NCI-H2196 treated with DMSO at 0.1 percent for 48 hours (cell line): ENCODE data around the gene COL15A1.
A peak's percentile ranks its signal among the peaks of the same experiment; 100 is the strongest.

Experiments
- DNase-seq: peaks from one replicate; lab custom pipeline; 2025; ENCODE audit not compliant: unreplicated experiment; lab: John Stamatoyannopoulos, UW

COL15A1 gene

DNA sequence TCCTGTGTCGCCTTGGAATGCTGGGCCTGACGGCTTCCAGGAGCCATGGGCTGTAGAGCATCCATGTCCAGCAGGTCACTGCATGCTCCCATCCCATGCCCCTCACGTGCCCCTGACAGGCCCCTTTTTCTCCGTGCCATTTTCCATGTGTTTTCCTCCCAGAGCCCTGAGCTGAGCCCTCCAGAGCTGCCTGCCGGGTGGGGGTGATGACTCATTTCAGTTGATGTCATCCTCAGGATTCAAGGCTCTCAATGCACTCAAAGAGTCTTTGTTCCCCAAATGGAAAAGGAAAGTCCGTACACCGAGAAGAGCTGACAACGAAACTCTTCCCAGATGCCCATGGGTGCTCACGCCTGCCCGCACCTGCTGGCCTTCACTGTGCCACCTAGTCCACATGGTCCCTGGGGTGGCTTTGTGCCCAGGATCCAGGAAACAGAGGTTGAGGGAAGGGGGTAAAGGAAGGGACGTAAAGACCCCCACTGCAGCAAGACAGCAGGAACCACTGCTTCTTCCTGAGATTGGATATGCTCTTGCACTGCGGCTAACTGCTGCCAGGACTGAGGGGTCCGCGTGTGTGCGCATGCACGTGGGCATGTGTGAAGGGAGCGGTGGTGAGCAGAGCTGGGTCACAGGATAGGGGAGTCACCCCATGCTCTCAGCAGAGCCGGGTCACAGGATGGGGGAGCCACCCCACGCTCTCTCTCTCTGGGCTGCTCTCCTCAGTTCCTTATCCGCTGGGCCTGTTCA lies 27.6 kb downstream of the COL15A1 start:
- DNase-seq: no peak

DNA sequence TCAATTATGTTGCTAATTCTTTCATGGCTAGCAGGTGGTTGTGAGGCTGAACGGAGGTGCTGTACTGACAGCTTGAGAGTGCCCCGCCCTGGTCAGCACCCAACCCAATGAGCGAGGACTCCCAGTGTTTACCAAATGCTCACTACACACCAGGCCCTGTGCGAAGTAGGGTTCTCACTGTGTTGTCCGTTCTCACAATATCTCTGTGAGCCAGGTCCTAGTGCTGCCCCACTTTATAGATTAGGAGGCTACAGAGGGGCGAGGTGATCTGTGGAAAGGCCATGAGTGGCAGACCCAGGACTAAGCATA lies 28.2 kb downstream of the COL15A1 start:
- no peak for DNase-seq

DNA sequence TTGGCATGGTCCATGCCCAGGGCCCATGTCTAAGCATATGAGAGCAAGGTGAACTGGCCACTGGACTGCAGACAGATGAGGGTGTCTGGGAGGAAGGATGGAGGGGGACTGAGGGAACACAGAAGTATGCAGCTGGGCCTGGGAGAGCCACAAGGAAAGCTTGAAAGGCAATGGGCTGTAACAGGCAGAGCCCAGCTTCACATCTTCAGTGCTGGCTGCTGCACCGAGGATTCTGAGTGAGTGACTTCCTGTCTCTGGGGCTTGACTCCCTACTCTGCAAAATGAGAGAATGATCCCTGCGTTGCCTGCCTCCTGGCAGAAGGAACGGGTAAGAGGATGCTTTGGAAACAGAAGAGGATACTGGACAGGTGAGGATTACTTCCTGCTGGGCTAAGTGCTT lies 29.0 kb downstream of the COL15A1 start:
- DNase-seq: no peak

DNA sequence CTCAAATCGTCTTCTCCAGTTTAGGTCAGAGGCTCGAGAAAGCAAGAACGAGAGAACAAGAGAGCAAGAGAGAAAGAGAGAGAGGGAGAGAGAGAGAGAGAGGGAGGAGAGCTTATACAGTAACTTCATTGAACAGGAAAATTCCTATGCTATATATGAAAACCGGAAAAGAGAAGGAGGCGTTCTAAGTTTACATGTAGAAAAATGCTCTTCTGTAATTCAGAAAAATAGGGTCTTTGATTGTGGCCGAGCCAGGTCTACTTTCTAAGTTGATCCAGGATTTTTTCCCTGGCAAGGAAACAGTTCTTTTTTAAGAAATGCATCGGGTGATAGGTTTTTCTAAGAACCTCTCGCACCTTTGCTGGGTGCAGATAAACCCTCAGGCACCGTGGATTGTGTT lies 29.5 kb downstream of the COL15A1 start:
- no peak for DNase-seq

DNA sequence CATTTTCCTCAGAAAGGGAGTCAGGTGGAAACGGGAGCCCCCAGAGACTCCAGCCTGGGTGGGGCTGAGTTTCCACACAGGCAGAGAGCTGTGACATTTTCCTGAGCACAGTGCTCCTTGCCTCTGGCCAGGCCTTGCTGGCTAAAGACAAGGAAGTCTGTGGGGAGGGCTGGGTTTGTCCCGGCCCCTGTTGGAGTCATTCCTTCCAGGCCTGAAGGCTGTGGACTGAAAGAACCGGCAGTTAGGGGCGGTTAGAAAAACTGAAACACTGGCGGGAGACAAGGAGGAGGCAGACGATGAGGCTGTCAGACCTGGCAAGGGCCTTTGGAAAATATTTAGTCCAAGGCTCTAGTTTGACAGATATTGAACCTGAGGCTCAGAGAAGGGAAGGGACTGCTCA lies 29.9 kb downstream of the COL15A1 start:
- no peak for DNase-seq

DNA sequence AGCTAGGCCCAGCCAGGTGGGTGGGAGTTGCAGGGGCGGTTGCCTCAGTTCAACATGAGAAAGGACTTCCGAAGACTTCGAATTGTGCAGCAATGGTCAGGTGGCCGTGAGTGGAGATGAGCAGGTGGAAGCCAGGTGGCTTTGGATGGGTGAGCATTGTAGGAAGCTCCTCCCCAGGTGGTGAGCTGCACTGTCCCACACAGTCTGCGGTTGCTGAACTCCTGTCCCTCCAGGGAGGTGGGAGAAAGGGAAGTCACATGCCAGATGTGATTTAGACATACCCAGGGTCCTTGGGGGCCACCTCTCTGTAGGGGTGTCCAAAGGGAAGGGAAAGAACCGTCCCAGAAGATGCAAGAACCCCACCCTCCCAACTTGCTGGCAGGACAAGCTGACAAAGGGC lies 30.4 kb downstream of the COL15A1 start:
- no peak for DNase-seq

DNA sequence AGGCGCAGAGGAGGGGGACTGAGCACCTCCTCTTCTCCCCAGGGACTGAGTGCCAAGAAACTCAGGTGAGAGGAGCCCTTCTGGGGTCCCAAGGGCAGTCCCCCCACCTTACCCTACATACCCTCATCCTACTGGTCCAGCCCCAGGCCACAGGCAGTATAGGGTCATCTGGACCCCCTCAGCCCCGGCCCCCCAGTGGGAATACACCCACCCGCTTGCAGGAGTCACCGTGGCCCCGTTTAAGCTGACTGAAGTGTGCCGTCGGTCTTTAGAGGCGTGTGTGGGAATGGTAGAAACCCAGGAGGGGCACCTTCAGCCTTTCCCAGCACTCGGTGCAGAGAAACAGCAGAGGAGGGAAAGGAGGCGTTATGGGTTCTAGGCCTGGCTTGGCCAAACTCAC lies 30.8 kb downstream of the COL15A1 start:
- no peak for DNase-seq

DNA sequence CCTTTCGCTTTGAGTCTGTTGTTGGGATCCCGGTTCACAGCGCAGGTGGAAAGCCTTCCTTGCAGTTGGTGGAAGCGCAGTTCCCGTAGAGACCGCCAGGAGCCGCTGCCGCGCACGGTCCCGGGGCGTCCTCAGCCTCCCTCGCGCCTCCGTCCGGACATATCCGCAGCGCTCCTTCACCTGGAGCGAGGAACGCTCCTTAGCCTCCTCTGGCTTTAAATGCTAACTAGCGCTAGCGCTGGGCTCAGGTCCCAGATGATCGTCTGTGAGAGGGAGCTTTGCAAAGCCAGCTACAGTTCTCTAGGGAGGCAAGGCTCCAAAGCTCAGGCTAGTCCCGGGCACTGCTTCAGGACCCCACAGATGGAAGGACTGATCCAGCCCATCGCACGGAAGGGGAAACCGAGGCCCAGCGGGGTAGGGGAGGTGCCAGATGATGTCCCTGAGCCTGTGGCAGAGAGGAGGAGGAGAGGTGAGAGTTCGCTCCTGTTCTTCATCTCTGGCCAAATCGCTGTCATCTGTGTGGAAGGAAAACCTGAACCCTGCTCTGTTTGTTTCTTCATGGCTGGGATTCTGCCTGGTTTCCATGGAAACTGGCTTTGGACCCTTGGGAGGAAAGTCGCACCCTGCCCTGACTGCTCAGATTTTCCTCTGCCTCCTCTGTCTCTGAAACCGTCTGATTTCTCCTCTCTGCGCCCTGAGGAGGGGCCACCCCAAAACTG lies 31.4 kb downstream of the COL15A1 start:
- DNase-seq: peak; percentile 7

DNA sequence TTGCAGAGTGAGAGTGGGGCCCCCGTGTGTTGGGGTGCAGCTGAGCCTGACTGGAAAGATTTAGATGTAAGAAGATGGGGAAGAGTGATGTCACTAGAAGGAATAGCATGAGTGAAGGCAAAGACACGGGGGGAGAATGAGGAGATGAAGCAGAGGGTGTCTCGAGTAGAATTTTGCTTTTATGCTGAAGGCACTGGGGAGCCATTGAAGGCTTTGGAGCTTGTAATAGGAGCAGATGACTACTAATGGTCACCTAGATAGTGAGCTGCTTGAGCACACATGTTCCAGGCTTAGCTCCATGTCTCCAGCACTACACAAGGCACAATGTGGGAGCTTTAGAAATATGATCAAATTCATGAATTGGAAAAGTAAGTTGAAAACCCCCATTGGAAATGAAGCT lies 32.1 kb downstream of the COL15A1 start:
- DNase-seq: no peak

DNA sequence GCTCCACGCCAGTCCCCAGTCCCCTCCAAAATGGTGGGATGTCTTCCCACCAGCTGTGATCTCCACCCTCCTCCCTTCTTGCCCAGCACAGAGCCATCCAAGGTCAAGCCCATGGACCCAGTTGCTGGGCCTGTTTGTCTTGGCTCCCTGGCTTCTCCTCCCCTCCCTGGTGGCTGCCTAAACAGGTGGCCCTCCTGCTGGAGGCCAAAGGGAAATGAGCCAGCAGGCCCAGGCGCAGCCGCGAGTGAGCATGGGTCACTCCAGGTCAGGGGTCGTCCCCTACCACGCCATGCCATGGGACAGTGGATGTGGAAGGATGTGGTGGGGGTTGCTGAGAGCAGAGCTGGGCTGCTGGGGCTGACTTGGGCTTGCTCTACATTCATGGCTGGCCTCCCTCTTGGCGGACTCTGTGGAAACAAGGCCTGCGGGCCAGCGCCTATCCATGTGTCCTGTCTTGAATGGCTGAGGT lies 33.6 kb downstream of the COL15A1 start:
- DNase-seq: no peak

DNA sequence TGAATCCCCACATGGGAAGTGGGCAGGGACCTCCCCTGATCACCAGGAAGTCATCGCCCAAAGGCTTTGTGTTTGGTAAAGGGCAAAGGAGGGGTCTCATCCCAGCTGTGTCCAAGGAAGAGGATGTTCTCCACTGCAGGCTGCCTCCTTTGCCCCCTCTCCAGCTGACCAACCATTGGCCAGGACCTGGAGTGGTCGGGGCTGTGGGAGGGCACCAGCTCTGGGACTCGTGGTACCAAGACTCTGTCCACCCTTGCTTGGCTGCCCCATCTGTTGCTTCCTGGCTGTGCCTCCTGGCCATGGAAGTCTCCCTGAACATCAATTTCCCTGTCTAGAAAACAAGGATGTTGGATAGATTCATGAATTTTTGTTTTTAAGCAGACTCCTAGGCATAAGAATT lies 34.1 kb downstream of the COL15A1 start:
- DNase-seq: no peak

DNA sequence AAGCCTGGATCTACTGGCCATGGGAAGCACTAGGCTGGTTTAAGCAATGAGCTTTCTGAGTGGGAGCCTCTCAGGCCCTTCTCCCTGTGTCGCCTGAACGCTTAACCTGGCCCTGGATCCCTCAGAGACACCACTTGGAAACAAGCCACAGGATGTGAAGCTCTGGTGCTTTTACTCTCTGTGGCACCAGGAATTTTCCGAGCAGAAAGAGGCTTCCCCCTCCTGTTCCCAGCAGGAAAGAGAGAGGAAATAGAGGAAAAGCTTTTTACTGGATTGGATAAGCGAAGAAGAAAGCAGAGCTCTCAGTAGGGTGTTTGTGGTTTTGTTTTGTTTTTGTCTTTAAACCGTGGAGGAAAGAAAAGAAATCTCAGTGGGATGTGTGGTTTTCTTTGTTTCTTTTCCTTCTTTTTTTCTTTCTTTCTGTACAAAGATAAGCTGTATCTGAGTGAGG lies 34.5 kb downstream of the COL15A1 start:
- DNase-seq: no peak

DNA sequence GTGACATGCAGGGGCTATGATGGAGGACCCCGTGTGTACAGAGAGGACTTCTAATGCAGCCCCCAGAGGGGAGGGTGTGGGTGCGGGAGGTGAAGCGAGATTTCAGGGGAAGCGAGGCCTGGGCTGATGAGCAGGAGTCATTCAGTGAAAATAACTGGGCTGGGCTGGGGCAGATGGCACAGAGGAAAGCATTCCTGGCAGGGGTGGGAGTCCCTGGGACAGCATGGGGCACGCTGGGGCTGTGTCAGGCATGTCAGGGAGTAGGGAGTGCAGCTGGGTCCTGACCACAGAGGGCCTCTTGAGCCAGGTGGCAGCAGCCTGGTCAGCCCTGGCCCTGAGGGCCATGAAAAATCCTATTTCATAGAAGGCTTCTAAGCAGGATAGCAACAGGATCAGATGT lies 36.6 kb downstream of the COL15A1 start:
- DNase-seq: no peak

DNA sequence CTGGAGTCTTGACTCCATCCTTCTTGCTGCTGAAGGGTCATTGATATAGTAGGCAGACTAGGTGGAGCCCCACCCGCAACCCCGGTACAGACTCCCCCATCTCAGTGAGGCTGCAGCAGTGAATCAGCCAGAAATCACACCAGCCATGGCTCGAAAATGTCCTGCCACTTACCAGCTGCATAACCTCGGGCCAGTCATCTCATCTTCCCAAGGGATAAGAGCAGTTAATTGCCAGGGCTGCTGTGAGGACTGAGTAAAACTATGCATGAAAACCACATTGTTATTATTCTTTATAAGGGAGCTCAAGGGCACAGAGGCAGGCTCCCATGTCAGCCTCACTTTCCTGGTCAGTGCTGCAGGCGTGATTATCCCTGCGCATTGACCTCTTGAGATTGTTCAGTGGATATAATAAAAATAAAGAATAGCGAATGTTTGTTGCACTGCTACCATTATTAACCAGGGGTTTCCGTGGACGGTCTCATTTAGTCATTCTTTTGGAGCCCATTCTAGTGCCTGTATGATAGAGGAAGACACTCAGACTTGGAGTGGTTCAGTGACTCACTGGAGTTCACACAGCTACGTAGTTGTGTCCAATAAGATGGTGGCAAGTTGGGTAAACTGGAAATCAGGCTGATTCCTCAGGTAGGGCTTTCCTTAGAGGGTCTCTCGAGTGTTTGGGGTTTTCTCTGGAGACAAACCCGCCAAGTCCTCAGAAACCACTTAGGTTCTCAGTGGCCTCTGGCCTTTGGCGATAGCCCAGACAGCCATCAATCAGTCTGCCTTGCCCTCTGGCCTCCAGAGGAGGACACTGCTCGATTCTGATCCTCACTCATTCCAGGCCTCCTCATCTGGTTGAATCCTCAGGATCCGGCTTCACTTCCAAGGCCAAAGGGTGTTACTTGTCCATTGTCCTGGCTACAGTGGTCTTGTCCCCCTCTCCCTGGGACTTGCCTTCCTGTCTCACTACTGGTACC lies 39.9 kb downstream of the COL15A1 start:
- no peak for DNase-seq

DNA sequence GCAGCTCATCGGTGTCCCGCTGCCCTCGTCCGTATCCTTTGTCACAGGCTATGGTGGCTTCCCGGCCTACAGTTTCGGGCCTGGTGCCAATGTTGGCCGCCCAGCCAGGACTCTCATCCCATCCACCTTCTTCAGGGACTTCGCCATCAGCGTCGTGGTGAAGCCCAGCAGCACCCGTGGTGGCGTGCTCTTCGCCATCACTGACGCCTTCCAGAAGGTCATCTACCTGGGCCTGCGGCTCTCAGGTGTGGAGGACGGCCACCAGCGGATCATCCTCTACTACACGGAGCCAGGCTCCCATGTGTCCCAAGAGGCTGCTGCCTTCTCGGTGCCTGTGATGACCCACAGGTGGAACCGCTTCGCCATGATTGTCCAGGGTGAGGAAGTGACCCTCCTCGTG lies 41.9 kb downstream of the COL15A1 start:
- DNase-seq: no peak

DNA sequence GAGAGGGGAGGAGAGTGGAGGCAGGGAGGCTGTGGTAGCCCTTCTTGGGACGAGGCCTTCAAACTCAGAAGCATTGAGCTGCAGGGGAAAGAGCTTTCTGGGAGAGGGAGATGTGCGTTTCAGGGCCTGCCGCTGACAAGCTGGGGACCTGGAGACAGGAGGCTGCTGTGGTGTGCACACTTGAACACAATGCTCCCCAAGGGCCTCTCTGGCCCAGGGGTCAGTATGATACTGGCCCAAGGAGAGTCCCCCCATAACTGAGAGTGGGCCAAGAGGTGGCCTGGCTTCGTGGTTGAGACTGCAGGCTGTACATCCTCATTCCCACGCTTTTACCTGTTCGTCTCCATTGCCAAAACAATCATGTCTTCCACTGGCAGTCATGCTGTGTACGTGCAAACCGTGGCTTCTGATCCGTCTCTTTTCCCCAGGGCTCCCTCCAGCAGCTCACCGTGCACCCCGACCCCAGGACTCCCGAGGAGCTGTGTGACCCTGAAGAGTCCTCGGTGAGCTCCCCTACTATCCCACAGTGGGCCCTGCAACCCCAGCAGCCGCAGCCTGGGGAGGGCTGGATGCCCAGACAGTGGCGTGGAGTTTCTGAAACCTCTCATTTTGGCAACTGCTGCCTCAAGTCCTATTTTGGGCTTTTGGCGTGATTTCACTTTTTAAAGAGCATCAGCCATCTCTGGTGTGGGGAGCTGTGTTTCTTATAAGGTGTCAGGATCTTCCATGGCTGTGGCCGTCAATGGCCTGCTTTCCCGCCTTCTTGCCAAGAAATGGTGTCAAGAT lies 43.4 kb downstream of the COL15A1 start:
- DNase-seq: no peak

DNA sequence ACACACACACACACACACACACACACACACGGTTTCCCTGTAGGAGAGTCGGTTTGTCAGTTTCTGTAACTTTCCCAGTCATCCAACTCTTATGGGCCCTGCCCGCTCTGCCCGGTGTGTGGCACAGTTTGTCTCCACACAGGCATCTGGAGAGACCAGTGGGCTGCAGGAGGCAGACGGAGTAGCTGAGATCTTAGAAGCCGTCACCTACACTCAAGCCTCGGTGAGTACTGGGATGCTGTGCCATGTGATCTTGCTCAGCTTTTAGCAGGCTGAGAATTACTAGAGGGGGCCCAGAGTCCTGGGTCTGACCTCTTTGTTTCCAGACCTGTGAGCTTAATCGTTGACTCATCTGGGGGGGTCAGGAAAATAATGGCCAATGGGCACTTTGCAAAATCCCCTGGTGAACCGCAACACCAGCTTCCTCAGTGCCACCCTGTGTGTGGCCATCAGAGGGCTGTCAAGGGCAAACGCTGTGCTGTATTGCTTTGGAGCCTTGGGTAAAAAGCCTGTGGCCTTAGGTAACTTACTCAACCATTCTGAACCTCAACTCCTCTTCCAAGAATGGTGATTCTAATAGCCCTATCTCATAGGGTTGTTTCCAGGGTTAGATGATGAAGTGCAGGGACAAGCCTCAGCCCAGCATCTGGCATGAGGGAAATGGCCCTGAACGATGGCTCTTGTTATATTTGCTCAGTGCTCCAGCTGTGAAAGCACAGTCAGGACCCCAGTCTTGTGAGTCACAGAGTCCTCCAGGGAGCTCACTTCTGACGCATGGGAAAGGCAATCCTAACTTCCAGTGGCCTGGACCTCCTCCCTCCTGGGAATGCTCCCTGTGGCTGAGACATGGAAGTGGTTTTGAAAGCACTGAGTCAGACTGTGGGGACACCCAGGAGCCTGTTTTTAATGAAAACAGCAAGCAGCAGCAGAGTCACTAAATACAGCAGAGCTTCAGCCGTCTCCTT lies 45.6 kb downstream of the COL15A1 start:
- DNase-seq: no peak

DNA sequence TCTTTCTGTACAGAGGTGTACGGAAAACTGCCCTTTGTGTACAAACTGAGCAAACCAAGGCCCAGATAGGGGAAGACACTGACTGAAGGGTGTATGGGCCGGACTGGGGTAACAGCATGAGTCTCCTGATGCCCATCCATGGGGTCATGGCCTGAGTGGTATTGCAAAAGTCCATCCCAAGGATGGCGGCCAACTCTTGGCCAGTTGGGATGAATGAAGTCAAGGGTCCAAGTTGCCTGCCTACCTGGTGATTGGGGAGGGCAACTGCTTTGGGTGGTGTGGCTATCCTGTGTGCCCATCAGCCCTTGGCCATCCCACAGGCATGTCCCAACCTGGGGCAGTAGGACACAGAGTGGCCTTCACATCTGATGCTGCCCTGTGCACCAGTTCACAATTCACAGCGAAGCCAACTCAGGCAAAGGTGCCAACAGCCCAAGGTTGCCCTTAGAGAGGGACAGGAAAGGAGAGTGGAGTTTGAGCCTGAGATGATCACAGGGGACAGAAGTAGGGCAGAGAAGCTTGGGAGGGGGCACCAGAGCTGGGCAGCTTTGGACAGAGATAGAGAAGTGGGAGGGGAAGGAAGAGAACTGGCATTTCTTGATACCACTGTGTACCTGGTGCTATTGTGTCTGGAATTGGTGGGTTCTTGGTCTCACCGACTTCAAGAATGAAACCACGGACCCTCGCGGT lies 46.6 kb downstream of the COL15A1 start:
- DNase-seq: no peak
